Ecto neural progenitor cell (in vitro differentiated cells): Measurements from ENCODE around the gene MYLK.
"Not testable (repeated sequence)": the region's sequence is repeated elsewhere in the genome, so short reads cannot be mapped to it uniquely, and the experiment has no call there.

Source experiments
- DNase-seq: peaks from one replicate; pipeline ENCODE4 v3.0.0-alpha.2; 2018; ENCODE audit warnings: low spot score

The MYLK gene

GRCh38 chr3:123721095-123721689 lies 162.9 kb downstream of the MYLK start:
- not testable (repeated sequence) for DNase-seq

- no peak for DNase-seq
Measured at GRCh38 chr3:123720638-123721037, 163.5 kb downstream of the MYLK start.

GRCh38 chr3:123719862-123720453 lies 164.2 kb downstream of the MYLK start:
- no peak for DNase-seq

DNA sequence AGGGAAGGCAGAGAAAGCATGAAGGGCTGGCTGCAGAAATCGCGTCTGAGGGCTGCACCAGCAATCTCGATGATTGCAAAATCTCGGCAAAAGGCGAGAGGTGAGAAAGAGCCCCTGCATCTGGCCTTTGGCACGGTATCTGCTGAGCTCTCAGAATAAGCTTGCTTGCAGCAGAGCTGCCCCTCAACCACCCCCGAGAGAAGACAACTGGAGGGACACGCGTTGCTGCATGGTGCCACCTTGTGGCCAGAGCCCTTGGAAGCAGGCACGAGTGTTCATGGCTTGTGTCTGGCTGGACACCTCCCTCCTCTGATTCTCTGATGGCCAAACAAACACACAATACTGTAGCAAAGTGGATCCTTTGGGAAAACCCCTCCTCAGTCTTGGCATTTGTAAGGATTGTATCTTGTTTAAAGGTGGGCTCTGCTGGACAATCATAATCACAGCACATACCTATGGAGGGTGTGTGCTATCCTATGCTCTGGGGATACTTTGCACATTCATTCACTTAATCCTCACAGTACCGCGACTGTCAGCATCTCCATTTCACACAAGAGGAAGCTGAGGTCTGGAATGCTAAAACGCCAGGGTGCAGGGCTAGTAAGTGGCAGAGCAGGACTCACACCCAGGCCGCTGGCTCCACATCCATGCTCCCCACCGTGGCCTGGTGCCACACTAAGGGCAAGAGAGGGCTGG lies 164.9 kb downstream of the MYLK start:
- DNase-seq = peak; percentile 80

DNA sequence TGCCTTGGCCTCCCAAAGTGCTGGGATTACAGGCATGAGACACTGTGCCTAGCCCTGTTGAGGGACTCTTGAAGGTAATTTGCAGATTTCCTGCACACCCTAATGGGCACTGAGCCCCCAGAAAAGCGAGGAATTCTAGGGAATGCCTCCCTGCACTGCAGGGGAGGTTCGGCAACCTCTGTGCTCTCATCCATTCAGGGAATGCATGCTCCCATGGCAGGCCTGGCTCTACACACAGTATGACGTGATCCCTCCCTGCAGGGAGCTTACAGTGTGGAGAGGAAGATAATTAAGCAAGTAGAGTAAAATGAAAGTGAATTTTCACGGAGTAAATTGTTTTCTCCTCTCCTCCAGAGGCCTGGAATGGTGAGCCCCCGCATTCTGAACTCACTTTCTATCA lies 166.0 kb downstream of the MYLK start:
- no peak for DNase-seq

DNA sequence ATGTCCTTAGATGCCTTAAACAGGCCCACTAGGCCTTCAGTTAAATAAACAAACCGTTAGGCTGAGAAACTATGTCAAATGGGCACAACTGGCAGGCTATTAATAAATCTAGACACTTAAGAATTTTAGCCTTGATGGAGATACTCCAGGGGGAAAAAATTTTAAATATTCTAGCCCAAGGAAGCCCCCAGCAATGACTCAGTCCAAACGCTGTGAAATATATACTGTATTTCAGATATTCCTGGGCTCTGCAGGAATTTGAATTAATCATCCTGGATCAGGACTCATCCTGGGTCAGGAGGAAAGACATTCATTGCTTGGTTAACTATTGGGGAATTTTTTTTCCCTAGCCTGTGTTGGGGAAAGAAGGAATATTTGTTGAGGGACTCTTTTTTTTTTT lies 166.7 kb downstream of the MYLK start:
- not testable (repeated sequence) for DNase-seq

GRCh38 chr3:123716411-123716810 lies 167.7 kb downstream of the MYLK start:
- no peak for DNase-seq

GRCh38 chr3:123713211-123713610 lies 170.9 kb downstream of the MYLK start:
- no peak for DNase-seq

- DNase-seq = no peak
Measured at GRCh38 chr3:123712077-123712860, 171.9 kb downstream of the MYLK start.

GRCh38 chr3:123711356-123711755 lies 172.8 kb downstream of the MYLK start:
- DNase-seq = no peak

GRCh38 chr3:123708531-123708930 lies 175.6 kb downstream of the MYLK start:
- DNase-seq = no peak

DNA sequence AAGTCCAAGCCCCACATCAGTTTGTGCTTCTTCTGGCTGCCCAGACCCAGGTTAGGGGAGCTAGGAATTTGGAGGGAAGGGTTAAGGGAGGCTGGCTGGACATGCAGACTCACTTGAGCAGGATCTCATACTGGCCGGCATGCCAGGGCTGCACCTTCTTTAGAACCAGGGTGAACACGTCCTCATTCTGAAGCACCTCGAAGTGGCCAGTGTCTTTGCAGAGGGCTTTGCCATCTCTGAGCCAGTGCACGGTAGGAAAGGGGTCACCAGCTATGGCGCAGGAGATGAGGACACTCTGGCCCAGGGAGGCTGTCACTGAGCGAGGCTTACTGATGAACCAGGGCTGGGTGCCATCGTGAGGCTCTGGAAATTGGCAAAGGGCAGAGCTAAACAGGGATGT lies 176.5 kb downstream of the MYLK start:
- DNase-seq = not testable (repeated sequence)

- DNase-seq = no peak
Measured at GRCh38 chr3:123706871-123707270, 177.3 kb downstream of the MYLK start.

DNA sequence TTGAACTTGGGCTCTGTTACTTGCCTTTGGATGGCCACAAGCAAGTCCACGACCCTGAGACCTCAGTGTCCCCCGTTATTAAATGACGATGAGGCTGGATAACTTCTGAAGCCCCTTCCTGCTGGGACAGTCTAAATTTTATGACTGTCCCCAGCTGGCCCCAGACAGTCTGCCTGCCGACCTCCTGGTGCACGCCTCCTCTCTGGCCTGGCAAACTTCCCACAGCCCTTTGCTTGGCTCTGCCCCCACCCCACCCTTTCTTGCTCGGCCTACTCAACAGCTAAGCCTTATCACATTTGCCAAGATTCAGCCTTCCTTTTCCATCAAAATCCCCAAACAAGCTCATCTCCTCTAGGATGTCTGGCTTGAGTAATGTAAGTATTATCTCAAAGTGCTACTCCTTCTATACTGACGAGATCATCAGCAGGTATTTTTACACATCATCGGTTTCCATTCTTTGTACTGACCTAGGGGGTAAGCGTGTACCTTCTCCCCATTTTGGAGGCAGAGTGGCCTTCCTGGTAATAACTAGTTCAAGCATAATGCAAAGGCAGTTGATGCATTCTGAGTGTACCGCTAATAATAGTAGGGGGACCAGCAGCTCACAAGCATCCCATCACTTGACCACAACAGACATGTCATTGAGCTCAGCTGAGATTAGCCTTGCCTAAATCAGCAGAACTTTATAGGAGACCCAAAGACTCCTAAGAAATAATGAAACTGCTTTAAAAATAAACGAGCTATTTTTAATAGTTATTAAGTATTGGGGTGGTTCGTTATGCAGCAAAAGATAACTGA lies 178.4 kb downstream of the MYLK start:
- DNase-seq = no peak

GRCh38 chr3:123703663-123704062 lies 180.5 kb downstream of the MYLK start:
- not testable (repeated sequence) for DNase-seq

- DNase-seq = no peak
Measured at GRCh38 chr3:123702720-123703119, 181.4 kb downstream of the MYLK start.

- DNase-seq = peak; percentile 81
Measured at GRCh38 chr3:123702057-123702456, 182.1 kb downstream of the MYLK start.

- no peak for DNase-seq
Measured at GRCh38 chr3:123700791-123701722, 183.1 kb downstream of the MYLK start.

DNA sequence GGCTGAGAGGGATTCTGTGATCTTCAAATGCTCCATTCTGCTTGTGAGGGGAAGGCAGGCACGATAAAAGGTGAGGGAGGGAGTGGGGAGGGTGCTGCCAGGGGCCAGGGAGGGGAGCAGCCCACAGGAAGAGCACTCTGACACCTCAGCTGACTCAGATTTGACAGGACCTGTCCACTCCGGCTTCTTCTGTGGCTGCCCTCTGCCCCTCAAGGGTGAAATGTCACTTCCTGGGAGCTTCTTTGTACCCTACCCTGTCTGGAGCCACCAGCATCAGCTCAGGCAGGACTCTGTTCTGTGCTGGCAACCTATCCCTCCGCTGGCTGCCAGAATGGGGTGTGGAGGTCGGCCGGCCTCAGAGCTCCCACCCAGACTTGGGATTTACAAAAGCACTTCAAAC lies 185.3 kb downstream of the MYLK start:
- no peak for DNase-seq

DNA sequence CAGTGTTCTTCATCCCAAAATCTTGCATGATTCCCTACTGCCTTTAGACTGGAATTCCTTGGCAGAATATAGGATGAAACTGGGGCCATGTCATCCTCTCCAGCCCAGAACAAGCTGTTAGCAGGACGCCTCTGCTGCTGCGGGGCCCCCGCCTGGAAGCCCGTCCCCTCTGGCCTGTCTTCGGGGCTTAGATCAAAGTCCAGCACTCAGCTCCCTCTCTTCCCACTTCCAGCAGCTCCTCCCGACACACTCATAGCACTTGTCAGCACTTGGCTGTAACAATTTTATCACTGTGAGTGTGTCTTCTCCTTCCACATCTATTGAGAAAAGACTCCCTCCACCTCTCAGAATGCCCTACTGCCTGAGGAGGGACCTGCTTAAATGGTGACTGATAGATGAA lies 187.3 kb downstream of the MYLK start:
- no peak for DNase-seq
